Activated CD8-positive, alpha-beta memory T cell treated with anti-CD3 and anti-CD28 coated beads, Interleukin-2, amount 50 U/mL, for 24 hours (primary cell): ENCODE results near the gene NELFCD.

Experiments
- DNase-seq: peaks from one replicate; pipeline ENCODE4 v3.0.0-alpha.2; 2020; ENCODE audit errors: extremely low read depth

Gene NELFCD

DNA sequence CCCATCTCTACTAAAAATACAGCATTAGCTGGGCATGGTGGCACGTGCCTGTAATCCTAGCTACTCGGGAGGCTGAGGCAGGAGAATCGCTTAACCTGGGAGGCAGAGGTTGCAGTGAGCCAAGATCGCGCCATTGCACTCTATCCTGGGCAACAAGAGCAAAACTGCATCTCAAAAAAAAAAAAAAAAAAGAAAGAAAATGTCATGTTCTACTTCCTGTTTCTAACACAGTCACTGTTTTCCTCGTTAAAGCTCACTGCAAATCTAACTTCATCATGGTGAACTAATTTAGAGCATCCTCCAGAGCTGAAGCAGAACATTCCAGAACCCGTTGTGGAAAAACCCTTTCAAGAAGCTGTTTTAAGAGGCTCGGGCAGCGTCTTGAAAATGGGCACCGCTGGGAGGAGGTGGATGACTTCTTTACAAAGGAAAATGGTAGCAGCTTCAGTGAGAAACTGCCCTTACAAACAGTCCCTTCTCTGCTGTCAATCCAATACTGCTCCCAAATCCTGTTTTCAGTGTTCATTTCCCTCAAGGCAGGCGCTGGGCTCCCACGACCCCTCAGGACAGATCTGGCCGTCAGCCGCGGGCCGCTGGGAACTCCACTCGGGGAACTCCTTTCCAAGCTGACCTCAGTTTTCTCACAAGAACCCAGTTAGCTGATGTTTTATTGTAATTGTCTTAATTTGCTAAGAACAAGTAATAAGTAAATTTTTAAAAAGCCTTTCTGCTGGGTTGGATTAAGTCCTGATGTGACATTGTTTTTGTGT is 13.5 kb downstream of the NELFCD start:
- DNase-seq, result no peak

DNA sequence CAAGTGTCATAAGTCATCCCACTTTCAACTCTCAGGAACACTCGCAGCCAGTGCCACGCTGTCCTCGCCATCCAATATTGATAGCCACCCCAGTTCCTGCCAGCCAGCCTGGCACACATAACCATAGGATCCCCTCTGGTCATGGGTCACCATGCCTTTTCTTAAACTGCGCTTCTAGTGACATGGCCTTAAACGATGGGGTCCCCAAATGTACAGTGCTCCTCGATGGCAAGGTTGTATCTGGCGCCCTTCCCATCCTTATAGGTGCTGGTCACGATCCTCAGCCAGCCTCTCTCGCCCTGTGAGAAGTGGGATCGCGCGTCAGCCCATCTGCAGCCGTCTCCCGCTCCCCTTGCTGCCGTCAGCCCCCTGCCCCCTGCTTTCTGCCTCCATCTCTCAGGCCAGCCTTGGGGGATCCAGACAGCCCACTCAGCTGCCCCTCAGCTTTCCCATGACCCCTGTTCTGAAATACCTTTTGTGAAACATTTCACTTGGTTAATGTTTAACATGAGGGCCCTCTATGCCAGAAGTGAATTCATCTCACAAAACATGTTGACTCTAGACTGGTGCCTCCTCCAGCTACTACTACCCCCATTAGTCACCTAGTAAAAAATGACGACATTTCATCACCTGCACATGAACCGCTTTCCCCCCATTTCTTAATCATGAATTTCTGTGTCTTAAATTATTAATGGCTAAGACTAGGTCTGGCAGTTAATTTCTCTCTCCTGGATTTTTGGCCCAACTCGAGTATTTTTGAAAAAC is 14.6 kb downstream of the NELFCD start:
- no peak for DNase-seq

DNA sequence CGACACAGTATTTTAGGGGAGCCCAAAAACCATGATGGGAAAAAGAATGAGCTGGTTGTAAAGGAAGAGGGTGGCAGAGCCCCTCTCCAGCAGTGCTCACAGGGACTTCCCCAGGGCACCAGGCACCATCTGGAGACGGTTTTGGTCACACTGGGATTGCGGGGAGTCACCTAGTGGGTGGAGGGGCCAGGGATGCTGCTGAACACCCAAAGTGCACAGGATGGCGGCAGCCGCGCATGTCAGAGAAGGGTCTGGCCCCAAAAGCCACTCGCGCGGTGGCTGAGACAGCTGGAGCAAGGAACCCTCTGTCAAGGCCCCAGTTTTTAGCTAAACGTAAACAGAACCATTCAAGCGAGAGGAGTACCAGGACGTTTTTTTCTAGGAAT is 15.2 kb downstream of the NELFCD start:
- DNase-seq, result no peak

DNA sequence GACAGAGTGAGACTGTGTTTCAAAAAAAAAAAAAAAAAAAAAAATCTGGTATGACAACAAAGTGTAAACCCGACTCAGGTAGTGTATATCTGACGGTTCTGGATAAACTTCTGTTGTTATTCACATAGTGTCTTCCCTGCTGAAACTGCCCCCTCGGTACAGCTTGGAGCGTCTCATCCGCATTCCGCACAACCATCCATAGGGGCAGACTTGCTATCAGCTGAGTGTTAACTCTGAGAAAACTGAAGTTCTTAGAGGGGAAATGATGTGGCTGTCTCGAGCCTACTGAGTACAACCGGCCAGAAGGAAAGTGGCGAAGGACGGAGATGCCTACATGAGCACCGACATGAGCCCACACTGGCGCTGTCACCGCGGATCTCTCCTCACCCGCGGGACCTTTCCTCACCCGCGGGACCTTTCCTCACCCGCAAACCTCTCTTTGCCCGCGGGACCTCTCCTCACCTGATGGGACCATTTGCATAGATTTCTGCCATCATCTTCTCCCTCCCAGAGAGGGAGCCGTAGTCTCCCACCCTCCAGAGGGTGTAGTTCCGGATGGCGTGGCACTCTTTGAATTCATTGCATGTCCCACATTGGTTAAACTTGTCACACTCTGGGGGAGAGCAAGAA is 16.2 kb downstream of the NELFCD start:
- no peak for DNase-seq

DNA sequence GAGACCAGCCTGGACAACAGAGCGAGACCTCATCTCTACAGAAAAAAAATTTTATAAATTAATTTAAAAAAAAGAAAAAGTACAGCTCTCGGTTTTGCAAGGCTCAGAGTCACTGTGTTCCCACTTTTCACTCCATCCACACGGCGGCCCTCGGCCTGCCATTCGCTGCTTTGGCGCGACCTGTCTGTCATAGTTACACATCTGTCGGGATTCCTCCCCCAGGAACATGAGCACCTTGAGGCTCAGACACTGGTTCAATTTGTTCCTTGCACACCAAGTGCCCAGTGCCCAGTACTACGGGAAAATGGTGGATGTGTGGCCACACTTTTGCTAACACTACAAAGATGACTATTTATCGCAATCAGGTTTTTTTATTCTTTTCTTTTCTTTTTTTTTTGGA is 17.6 kb downstream of the NELFCD start:
- no peak for DNase-seq

DNA sequence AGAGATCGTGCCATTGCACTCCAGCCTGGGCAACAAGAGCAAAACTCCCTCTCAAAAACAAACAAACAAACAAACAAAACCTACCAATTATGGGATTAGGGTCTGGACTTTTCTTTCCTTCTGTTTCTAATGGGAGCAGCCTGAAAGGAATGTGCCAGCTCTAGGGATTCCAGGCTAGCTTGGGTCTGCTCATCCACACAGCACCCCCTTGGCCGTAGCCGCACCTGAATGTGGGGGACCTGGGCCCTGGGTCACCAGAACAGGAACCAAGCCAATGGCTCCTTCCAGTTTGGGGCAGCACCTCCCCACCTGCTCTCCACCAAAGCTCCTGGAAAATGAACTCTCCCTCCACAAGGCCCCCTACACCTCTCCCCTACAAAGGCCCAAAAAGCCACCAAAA is 19.3 kb downstream of the NELFCD start:
- no peak for DNase-seq

DNA sequence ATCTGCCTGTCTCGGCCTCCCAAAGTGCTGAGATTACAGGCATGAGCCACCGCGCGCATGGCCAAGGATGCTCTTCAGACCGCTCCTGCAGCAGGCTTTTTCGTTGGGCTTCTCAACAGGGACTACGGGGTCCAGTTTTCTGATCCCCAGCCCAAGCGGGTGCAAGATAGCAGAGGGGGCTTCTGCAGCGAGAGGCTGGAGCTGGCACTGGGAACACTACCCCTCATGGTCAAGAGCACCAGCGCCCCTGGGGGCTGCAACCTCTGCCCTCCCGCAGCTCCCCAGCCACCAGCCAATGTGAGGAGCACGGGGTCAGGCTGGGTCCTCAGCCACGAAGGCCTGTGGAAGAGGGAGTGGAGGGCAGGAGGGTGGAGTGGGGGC is 20.0 kb downstream of the NELFCD start:
- DNase-seq, result no peak

DNA sequence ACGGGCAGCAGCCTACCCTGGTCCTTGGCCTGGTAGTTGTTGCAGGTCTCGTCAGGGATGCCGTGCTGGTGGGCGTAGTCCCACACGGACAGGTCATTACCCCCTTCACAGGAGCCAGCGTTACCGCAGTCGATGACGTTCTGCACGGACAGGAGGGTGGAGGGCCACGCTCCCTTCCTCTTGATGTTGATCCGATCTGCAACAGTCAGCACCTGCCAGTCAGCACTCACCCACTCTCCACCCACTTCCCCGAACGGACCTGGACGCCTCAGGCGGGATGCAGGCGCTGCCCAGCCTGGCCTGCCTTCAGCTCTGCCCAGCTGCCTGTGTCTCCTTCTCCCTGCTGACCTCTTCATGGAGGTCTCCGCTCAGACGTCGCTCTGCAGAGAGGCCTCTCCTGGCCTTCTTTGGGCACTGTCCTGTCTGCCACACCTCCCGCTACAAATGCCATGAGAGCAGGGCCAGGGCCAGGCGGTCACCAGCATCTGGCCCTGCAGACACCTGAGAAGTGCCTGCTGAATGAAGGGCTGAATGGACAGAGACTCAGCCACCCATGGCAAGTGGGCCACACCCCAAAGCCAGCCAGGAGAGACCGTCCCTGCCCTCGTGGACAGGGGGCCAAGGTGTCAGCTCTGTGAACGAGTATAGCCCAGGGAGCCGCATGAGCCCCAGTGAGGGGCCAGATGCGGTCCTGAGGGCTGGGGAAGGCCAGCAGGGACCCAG is 20.6 kb downstream of the NELFCD start:
- no peak for DNase-seq

DNA sequence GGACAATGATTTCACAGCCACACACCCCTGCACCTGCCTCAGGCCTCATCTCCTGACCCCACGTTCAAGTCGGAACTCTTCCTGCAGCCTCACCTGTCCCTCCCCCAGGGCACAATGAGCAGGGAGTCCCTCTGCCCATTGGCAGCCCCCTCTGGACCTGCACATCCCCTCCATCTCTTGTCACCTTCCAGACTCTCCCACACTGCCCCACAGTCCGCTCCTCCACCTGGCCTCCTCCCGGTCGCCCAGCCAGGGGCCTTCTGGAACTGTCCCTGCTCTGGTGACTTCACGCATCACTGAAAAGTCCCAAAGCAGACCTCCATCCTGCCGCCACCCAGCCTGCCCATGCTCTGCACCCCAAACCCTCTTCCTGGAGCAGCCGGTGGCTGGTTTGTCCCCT is 21.3 kb downstream of the NELFCD start:
- no peak for DNase-seq

DNA sequence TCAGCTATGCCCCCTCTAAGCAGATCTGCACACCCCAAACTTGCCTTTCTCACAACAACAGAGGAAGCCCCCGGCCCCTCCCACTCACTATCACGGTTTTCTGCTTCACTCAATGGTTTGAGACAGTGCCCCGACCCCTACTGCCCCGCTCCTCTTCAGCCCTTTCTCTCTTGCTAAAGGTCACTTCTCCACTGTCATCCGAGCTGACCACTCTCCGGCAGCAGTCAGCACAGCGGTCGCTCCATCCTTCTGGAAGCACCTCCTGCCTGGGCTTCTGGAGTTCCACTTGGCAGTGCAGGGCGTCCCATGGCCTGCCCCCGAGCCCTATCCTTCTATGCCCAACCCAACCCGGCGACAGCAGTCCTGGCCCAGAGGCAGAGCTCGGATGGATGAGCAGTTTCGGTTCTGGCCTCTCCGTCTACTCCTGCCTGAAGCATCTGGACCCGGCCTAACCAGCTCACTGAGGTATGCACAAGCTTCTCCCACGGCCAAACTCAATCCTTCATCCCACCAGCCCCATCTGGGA is 21.9 kb downstream of the NELFCD start:
- DNase-seq, result no peak

DNA sequence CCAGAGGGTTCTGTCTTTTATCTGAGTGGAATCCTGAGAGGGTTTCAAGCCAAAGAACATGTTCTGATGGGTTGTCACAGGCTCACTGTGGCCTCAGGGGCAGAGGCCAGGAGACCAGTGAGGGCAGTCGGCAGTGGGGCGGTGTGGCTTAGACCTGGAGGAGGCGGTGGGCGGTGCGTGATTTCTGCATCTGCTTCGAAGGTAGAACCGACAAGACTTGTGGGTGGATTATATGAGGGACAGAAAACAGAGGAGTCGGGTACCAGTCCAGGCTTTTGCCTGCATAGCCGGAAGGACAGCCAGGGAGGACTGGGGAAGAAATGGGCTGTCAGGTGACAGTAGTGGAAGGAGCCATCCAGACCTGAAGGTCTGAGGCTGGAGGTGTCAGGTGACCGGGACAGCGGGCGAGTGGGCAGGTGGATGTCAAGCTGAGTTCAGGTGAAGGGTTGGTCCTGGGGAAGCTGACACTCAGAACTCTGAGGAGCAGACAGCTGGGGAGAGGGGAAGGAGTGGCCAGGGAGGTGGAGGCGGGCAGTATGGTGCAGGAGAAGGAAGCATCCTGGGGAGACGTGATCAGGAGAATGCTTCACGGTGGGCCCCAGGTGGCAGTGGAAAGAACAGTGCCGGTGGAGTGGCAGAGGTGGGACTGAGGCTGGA is 22.9 kb downstream of the NELFCD start:
- no peak for DNase-seq

DNA sequence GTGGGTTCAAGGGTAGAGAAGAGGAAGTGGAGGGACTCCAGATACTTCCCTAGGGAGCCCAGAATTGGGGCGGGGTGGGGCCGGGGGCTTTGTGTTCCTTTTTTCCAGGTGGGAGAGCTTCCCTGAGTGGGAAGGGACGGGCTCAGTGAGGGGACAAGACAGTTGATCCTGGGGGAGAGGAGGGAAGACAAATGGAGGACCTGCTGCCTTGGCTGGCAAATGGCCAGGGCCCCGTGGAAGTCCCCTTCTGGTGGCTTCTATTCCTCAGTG is 23.4 kb downstream of the NELFCD start:
- no peak for DNase-seq

DNA sequence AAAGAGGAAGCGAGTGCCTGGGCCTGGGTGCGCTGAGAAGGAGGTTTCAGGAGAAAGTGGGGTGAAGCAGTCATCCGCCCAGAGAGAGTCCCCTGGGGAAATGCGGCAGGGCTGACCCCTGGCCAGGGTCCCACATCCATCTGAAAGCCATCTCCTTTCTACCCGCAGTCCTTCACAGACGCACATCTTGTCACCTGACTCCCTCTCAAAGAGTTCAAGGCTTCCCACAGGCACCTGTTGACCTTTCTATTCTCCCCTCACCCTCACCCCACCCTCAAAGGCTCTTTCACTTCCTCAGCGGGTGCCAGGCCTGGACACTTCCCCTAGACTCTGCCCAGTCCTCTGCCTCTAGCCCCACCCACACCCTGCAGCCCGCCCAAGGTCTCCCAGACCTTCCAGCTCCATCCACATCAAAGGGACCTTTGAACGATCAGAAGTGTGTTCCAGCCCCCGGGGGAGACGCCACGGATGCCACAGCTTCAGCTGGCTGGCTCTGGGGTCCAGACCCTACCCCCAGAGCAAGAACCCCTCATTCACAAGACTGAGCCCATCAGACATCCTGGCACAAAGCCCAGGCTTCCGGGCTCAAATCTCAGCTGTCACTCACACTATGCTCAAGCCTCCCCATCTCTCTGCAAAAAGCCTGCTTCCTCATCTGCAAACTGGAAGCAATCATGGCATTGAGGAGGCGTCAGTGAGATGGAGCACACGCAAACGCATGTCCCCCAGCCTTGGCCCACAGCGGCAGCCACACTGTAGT is 23.9 kb downstream of the NELFCD start:
- DNase-seq, result no peak

DNA sequence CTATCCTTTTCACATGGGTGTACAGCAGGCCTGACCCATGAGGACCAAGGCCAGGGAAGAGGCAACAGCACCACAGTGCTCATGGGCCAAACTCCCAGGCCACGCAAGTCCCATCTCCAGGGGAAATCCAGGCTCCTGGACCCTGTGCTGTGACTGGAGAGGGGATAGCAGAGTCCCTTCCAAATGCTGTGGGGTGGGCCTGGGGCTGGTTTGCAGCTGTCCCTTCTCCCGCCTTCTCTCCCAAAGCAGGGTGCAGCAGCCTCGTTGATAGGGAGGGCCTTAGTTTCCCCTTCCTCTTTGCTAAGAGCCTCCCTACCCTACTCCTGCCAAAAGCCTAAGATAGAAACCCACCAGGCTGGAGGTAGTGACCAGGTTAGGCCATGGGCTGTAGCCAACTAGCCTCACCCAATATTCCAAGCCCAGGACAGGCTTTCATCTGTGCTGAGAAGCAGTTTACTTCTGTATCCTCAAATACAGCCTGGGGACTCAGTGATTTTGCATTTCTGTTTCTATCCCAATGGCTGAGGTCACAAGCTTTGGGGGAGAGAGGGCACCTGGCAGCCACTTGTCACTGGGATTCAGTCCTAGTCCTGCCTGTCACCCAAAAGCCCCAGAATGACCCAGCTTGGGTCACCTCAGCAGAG is 24.6 kb downstream of the NELFCD start:
- DNase-seq, result no peak

DNA sequence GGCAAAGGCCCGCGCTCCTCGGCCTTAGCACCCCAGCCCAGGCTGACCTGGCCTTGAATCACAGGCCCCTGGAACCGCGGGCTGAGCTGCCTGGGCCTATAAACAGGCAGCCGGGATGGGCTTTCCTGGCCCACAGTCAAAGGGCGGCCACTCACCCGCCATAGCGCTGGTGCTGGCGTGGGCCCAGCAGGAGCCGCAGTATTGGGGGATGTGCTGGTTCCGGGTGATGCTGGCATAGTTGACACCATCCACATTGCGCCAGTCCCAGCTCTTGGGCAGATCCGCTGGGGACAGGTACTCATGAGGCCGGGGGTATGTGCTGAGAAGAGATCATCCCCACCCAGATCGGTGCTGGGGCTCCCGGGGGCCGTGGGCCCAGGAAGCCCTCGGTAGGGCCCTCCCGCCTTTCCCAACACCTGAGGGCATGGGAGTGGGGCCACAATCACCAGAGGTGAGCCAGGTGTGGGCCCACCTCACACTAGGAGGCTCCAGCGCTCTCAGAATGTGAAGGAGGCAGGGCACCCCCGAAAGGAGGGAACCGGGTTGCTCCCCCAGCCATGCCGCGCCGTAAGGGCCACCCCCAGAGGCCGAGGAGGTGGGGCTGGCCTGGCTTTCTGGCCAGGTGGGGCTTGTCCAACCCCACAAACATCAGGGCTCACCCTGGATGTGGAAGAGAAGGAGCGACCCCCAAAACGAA is 25.3 kb downstream of the NELFCD start:
- no peak for DNase-seq

DNA sequence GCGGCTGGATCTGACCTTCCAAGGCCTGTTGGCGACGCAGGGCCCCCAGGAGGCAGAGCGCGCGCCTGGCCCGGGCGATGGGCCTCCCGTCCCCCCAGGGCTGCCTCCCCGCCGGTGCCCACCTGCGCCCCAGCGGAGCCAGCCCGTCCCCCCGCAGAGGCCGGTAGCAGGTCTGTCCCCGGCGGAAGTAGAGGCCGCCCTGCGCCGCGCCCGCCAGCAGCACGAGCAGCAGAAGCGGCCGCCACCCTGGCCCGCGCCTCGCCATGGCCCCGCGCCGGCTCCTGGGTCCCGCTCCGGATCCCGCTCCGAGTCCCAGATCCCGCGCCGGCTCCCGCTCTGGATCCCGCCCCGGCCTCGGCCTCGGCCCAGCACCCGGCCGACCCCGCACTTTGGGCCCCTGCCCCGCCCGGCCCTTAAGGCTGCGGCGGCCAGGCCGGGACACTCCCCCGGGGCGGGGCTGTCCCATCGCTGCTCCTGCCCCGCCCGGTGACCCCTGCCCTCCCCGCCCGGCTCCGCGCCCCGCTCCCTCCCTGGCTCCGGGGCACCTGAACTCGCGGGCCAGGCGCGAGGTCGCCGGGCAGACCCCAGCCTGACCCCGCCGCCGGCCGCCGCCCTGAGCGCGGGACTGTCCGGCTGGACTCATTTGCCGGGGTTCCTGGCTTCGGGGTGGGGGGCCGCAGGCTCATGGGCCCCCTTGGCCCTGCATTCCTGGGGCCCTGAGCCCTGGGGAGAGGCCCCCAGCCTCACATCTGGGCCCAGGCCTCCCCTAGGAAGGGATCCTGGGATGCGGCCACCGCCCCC is 26.0 kb downstream of the NELFCD start, which contains the start of gene CTSZ:
Gene CTSZ (minus strand): TSS at position 391 of the 801 bp plus-strand sequence. CDS start 126 bp downstream, at position 265.
- DNase-seq, result no peak

DNA sequence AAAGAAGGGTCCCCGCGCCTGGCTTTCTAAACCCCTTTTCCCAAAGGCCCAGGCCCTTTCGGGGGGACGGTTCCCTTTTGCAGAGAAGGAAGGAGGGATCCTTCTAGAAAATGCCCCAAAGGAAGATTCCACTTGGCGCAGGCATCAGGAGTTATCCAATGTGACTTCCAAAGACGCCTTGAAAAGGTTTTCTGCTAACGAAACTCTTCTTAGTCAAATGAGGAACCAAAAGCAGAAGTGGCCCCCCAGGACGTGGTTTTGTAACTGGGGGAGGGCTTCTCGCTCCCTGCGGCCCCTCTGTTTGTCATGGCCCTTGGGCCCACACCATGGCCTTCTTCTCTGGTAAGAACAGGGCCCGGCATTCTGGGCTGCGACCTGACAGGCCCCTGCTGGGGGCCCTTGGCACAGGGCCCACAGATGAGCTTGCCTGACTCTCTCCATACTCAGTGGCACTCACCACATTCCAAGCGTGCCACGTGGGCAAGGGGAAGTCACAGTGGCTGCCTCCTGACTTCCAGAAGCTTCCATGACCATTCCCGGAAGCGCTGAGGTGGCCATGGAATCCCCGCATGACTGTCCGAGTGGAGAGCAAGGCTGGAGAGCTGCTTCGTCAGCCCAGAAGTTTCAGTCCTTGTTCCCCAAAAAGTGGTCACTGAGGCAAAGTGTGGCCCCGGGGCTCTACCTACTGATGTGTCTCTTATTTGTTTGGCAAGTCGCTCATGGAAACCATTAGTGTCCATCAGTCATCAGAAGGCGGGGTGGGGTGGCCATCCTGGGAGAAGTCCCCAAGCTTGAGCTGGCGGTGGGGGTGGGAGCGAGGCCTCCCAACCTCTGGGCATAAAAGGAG is 26.8 kb downstream of the NELFCD start:
- no peak for DNase-seq

DNA sequence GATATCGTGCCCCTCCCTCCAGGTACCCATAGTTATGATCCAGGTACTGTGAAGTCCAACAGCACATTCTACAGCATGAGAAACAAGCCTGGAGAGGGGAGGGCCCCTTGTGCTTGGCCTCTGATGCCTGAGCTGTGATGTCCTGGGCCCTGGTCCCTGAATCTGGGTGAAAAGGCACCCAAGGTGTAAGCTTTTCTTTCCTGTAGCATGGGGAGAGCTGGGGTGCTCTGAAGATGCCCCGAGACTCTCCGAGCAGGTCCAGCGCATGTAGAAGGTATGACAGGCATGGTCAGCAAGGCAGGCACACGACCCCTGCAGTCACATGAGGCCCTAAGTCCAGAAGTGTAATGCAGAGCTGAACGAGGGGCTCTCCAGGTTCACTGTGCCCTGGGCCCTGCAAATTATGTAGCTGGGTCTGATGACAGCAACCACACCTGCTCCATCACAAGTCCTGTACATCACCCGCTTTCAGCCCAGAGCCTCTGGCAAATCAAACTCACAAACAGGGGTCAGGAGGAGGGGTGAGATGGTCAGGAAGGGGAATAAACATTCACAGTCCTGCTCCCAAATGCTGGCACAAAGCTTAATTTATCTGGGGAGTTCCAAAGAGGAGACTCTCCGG is 27.8 kb downstream of the NELFCD start:
- DNase-seq, result no peak
